GM18499 (cell line): Measurements from ENCODE around the gene CCDC183.
A peak's percentile ranks its signal among the peaks of the same experiment; 100 is the strongest.

Experiments used
- ATAC-seq: cut with Tn5 transposase; IDR thresholded peaks from one replicate; pipeline ENCODE4 v1.9.1; 2021; ENCODE audit warnings: moderate number of reproducible peaks; ENCODE audit not compliant: insufficient read depth, unreplicated experiment

The CCDC183 gene

DNA sequence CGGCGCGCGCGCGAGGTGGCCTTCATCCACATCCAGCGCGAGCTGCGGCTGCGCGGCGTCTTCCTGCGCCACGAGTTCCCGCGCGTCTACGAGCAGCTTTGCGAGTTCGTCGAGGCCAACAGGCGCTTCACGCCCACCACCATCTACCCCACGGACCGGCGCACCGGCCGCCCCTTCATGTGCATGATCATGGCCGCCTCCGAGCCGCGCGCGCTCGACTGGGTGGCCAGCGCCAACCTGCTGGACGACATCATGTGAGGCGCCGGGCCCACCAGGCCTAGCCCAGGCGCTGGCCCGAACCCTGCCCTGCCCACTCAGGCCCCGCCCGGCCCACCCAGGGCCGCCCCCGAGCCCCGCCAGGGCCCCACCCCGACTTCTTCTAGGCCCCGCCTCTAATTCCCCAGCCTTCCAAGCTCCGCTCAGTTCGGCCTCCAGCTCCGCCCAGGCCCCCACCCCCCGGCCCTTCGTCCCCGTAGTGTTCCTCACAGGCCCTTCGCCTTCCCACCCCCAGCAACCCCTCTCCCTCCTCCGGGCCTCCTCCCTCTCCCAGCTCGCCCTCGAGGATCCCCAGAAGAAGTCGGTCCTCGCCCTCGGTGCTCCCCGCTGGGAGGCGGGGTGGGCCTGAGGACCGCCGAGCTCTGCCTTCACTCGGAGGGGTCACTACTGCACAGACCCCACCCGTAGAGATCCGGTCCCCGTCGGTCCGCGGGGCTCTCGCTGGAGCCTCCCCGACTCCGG, 51.1 kb downstream of the CCDC183 start:
- ATAC-seq, result no peak

DNA sequence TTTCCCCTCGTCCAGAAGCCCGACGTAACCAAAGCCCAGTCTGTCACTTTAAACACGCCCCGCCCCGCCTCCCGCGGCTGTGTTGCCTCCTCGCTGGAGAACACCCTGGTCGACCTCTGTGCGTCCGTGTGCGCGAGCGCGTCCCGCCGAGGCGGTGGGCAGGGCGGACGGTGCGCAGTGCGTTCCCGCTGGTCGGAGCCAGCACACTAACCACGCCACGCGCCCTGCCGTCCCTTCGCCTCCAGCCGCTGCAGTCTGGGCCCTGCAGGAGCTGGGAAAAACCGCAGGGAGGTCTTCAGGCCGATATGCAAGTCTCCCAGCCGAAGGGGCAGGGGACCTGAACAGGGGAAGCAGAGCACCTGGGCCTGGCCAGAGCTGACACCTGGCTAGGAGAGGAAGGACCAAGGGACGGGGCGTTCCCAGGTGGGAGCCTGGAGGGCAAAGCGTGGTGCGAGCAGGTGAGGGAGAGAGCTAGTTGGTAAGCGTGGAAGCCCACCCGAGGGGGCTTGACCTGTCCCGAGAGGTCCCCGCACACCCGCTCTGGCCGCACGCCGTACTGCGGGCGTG, 51.8 kb downstream of the CCDC183 start:
- no peak for ATAC-seq

DNA sequence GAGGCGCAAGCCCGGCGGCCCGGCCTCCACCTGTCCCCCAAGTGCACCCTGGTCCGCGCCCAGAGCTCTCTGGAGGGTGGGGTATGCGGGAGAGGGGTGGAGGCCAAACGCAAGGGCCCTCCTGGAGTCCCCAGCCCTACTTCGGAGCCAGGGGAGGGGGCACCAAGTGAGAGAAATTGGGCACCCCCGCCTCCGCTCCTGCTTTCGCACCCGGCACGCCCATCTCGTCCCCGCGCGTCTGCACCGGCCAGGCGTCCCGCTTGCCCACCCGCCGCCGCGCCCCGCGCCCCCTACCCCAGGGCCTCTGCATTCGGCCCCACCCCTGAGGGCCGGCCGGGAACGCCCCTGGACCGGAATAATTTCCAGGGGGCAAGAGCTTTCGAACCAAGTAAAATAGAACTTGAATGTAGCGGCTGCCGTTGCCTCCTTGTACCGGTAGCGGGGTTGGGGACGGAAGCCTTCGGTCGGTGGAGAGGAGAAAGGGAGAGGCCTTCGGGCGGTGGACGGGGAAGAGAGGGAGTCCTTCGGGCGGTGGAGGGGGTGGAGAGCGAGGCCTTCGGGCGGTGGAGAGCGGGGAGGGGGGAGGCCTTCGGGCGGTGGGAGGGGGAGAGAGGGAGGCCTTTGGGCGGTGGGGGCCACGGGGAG, 52.4 kb downstream of the CCDC183 start:
- ATAC-seq, result no peak

DNA sequence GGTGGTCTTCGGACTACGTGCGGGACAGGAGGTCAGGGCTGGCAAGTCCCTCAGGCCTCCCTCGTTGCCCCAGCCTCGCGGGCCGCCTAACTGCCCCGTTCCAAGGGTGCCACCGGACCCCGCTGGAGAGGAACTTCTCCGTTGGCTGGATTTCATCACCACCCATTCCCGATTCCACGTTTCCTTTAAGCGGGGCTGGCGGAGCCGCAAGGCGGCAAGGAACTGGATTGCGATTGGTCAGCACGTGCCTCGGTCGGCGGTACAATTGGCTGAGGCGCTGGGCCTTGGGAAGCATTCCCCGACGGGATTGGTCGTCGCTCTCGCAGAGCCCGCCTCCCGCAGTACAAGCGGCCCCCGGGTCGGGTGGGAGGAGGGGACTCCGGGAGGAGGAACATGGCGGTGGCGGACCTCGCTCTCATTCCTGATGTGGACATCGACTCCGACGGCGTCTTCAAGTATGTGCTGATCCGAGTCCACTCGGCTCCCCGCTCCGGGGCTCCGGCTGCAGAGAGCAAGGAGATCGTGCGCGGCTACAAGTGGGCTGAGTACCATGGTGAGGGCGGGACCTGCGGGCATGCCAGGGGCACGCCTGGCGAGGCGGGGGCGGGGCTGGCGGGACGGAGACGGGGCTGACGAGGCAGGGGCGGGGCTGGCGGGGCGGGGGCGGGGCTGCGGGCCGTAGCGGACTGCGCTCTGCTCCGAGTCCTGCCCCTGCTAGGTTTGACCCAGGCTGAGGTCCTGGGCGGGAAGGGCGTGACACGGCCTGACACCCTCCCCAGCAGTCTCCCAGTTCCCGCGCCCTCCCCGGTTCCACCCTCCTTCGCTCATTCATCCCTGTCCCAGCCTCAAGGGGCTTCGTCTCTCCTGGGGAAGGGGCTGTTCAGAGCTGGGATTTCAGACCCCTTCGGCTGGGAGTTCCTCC, 53.2 kb downstream of the CCDC183 start, which contains the start of gene PHPT1:
TSS of gene PHPT1 (plus strand) at position 372 of the 922 bp plus-strand sequence. CDS start at position 394, 22 bp downstream.
- ATAC-seq, result peak; percentile 67

DNA sequence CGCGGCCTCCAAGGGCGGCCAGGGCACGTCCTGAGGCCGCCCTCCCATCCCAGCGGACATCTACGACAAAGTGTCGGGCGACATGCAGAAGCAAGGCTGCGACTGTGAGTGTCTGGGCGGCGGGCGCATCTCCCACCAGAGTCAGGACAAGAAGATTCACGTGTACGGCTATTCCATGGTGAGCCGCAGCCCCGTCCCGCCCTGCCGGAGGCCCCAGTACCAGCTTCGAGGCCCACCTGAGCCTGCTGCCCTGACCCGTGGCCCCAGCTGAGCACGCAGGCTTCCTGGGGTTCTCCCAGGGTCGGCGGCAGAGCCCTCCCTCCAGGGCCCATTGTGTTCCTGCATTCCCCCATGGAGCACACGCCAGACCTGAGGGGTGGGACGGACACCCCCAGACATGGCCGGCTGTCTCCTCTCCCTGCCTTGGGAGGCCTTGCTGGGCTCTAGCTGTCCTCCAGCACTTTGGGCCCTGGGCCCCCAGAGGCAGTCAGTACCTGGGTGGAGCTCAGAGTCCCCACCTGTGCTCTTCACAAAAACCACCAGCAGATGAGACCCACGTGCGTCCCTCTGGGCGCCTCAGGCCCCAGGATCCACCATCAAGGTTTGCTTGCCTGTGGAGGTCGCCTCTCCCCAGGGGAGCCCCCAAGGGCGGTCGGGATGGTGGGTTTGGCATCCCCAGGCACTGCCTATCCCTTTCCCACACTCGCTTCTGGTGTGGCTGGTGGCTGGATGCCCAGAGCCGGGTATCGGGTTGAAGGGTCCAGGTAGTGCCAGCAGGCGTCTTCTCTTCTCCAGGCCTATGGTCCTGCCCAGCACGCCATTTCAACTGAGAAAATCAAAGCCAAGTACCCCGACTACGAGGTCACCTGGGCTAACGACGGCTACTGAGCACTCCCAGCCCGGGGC, 54.1 kb downstream of the CCDC183 start:
- no peak for ATAC-seq

DNA sequence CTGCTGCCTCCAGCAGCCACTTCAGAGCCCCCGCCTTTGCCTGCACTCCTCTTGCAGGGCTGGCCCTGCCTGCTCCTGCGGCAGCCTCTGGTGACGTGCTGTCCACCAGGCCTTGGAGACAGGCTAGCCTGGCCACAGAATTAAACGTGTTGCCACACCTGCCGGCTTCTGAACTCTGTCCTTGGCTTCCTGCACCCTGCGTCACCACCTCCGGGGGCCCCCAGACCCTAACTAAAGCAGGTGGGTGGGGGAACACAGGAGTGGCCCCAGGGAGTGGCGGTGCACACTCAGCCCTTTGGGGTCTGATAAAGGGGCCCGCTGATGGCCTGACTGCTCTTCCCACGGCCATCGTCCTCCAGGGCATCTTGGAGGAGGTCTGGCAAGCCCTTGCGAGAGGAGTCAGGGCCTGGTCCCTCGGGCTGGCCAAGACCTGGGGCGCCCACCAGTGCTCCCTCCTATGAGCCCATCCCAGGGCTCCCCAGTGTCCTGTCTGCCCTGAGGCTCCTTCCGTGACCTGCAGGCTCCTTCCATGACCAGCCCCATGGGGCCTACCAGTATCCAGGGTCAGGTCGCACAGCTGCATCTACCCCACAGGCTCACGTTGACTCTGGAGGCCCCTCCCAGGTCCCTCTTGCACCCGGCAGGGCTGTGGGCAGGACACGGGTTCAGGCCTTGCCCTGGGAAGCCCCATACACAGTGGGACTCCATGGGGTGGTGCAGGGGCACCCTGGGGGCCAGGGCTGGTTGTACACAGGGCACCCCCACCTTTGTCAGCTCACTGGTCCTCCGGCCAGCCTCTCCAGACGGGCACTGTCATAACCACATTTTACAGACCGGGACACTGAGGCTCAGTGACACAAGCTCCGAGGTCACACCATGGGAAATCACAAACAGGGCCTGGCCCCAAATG, 55.0 kb downstream of the CCDC183 start:
- ATAC-seq, result no peak

DNA sequence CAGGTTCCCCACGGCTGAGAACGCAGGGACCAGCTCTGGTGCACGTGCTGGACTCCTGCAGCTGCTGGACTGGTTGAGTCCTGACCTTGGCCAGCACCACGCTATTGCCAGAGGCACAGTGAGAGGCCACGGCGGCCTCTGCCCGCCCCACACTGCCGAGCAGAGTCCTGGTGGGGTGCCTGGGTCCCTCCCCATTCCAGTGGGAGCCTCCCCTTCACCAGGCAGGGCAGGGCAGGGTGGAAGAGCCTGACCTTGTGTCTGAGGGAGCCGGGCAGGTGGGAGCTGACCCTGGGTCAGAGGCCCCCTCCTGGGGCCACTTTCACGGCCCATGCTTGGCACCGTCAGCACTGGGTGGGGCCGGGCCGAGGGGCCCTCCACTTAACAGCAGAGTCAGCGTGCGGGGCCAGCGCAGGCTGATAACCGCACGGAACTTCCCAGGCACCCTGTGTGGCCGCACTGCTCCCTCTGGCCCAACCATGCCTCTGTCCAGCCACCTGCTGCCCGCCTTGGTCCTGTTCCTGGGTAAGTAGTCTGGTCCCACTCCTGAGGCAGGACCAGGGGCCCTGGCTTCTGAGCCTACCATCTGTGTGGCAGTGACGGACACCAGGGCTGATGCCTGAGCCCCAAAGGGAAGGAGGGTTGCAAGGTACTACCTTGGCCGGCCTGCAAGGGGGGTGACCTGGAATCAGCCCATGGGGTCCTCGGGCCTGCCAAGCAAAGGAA, 56.0 kb downstream of the CCDC183 start, which contains the start of gene MAMDC4:
TSS of gene MAMDC4 (plus strand) at position 406 of the 723 bp plus-strand sequence. CDS start at position 477, 71 bp downstream.
- no peak for ATAC-seq

DNA sequence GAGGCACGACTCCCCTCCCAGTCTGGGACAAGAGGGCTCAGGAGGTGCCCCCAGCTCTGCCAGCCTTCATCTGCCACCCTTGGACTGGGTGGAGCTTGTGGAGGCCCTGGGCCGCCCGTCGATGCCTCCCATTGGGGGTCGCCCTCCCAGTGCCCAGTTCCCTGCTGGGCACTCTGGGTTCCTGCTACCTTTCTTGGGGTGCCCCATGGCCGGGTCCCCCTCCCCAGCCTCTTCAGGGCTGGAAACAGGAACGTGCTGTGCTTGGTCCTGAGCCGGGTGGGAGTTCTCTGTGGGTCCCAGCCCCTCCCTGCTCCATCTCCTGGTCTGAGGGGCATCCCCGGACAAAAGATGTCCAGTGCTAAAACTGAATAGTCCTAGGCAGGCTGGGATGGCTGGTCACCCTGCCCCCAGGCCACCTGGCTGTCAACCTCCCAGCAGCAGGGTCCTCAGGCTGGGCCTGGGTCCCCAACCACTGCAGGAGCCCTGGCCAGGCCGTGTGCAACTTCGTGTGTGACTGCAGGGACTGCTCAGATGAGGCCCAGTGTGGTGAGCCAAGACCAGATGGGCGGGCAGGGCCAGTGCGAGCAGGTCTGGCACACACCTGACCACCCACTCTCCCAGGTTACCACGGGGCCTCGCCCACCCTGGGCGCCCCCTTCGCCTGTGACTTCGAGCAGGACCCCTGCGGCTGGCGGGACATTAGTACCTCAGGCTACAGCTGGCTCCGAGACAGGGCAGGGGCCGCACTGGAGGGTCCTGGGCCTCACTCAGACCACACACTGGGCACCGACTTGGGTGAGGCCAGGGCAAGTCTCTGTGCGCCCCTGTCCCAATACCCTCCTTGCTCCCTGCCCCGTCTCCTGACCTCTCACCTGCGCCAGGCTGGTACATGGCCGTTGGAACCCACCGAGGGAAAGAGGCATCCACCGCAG, 56.8 kb downstream of the CCDC183 start:
- no peak for ATAC-seq

DNA sequence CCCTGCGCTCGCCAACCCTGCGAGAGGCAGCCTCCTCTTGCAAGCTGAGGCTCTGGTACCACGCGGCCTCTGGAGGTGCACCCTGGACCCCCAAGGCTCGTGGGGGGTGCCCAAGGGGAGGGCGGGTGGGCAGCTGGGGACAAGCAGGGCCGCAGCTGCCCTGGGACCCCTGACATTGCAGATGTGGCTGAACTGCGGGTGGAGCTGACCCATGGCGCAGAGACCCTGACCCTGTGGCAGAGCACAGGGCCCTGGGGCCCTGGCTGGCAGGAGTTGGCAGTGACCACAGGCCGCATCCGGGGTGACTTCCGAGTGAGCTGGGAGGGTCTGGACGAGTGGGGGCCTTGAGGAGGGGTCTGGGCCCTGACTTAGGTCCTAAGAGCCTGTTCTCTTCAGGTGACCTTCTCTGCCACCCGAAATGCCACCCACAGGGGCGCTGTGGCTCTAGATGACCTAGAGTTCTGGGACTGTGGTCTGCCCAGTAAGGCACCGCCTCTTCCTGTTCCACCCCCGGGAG, 57.5 kb downstream of the CCDC183 start:
- no peak for ATAC-seq

DNA sequence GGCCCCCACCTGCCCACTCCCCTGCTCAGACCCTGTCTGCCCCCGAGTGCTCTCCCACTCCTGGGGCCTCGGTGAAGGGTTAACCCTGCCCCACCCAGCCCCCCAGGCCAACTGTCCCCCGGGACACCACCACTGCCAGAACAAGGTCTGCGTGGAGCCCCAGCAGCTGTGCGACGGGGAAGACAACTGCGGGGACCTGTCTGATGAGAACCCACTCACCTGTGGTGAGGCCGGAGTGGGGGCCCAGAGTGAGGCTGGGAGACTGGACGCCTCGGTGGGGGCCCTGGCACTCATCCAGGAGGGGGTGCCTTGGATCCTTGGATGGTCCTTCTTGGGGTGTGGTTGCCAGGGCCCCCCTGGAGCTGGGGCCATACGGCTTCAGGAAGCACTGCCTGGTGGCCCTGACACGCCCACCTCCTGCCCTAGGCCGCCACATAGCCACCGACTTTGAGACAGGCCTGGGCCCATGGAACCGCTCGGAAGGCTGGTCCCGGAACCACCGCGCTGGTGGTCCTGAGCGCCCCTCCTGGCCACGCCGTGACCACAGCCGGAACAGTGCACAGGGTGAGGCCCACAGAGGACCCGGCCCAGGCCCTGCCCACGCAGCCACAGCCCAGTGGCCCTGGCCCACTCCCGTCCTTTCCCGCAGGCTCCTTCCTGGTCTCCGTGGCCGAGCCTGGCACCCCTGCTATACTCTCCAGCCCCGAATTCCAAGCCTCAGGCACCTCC, 58.1 kb downstream of the CCDC183 start:
- ATAC-seq, result no peak

DNA sequence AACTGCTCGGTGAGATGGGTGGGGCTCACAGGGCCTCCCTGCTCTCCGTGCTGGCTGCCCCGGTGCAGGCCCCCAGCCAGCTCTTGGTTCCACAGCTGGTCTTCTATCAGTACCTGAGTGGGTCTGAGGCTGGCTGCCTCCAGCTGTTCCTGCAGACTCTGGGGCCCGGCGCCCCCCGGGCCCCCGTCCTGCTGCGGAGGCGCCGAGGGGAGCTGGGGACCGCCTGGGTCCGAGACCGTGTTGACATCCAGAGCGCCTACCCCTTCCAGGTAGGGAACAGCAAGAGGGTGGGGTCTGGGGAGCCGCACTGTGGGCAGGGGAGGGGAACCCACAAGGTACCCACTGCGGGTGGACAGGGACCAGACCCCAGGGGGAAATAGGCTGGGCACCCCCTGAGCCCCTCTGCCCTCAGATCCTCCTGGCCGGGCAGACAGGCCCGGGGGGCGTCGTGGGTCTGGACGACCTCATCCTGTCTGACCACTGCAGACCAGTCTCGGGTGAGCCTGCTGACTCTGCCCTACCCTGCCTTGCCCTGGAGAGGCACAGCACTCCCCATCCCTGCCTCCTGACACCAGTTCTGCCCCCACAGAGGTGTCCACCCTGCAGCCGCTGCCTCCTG, 58.8 kb downstream of the CCDC183 start:
- no peak for ATAC-seq

DNA sequence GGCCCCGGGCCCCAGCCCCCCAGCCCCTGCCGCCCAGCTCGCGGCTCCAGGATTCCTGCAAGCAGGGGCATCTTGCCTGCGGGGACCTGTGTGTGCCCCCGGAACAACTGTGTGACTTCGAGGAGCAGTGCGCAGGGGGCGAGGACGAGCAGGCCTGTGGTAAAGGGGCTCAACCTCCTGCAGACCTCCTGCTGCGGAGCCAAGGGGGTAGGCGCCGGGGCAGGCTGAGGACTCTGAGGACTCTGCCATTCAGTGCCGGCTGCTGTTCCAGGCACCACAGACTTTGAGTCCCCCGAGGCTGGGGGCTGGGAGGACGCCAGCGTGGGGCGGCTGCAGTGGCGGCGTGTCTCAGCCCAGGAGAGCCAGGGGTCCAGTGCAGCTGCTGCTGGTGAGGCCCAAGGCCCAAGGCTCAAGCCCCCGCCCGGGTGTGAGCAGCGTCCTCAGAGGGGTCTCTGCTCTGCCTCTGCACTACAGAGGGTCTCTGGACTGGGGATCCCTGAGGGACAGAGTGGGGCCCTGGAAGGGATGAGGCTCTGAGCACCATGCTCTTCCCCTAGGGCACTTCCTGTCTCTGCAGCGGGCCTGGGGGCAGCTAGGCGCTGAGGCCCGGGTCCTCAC, 59.4 kb downstream of the CCDC183 start:
- ATAC-seq, result no peak

DNA sequence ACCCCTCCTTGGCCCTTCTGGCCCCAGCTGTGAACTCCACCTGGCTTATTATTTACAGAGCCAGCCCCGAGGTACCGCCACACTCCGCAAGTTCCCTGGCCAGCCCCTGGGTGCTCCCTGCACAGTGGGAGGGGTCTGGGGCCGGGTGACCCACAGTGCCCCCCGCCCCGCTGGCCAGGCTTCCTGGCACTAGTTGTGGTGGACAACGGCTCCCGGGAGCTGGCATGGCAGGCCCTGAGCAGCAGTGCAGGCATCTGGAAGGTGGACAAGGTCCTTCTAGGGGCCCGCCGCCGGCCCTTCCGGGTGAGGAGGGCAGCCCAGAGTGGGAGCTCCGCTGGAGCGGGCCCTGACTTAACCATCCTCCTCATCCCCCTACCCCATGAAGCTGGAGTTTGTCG, 59.9 kb downstream of the CCDC183 start:
- ATAC-seq, result no peak

DNA sequence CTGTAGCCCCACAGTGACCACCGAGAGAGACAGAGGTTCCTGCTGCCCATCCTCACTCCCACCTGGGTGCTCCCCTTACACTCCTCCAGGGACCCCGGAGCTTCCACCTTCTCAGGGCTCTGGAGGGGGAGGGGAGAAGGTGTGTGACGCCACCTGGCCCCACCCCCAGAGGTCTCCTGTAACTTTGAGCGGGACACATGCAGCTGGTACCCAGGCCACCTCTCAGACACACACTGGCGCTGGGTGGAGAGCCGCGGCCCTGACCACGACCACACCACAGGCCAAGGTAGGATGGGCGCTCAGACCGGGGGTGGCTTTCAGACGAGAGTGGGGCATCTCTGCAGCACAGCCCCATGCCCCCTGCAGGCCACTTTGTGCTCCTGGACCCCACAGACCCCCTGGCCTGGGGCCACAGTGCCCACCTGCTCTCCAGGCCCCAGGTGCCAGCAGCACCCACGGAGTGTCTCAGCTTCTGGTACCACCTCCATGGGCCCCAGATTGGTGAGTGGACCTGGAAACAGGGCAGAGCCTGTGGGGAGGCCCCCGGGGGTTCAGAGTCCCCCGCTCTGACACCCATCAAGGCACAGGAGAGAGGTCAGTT, 60.5 kb downstream of the CCDC183 start:
- no peak for ATAC-seq

DNA sequence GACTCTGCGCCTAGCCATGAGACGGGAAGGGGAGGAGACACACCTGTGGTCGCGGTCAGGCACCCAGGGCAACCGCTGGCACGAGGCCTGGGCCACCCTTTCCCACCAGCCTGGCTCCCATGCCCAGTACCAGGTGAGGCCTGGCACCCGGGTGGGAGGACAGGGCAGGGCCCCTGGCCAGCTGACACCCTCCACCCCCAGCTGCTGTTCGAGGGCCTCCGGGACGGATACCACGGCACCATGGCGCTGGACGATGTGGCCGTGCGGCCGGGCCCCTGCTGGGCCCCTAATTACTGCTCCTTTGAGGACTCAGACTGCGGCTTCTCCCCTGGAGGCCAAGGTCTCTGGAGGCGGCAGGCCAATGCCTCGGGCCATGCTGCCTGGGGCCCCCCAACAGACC, 61.0 kb downstream of the CCDC183 start:
- no peak for ATAC-seq
